ENCODE data around the gene SBSN. TPM values are rescaled to one million over a fixed set of nuclear protein-coding genes. Genes with fewer than 3 reads are reported as not detected.

SBSN gene
- polyA plus RNA-seq, 3 donors: 0.15 to 1.5 TPM; not detected in 1

DNA sequence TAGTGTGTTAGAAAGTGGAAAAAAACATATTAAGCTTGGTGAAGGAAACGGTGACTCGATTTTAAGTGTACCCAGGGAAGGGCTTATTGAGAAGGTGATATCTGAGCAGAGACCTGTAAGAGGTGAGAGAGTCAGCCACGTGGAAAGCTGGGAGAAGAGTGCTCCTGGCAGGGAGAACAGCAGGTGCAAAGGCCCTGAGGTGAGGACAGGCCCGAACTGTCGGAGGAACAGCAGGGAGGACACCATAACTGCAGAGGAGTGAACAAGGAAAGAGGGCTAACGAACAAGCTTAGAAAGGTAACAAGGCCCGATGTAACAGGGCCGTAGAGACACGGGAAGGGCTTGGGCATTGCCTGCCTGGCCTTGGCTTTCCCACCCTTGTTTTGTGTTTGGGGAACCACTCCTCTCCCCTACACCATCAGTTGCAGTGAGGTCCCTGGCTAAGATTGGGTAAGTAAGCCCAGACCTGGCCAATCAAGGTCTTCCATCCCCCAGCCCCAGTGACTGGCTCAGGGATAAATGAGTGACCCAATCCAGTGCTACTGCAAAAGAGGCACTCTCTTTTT lies 28.0 kb upstream of the SBSN start:
- 84 to 90% (median 85%) methylated on average over 9 of the region's 9 CpGs for WGBS, 3 donors

DNA sequence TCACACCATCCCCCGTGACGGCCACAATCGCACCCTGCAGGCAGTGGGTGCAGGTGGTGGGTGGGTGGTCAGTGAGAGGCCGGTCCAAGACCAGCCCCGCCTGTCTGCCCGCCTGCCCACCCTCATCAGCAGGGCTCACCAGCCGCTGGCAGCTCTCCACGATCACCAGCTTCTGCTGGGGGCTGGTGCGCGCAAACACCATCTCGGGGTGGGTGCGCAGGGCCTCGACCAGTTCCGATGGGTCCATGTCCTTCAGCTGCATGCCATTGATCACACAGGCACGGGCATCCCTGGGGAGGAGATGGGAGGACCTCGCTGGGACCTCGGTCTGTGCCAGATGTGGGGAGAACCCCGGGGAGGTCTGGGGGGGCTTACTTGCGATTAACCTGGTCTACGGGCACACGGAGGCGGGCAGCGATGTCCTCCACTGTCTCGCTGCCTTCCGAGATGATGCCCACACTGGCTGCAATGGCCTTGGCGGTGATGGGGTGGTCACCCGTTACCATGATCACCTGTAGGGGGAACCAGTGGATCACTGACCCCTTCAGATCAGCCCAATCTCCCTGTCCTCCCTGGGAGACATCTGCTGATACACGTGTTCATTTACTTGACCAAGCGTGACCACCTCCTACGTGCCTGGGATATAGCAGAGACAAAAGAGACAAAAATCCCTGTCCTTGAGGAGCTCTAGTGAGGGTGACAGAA lies 27.3 kb upstream of the SBSN start:
- no peak overlapping the region for H3K27ac ChIP-seq (ENCODE audit: low read depth, low read length)
- 69 to 76% (median 73%) methylated on average over 28 to 30 of the region's 30 CpGs for WGBS, 3 donors

More for the DNA sequence above, 28.0 kb upstream of the SBSN start:
- H3K27ac ChIP-seq (ENCODE audit: low read depth, low read length): no peak overlapping the region

DNA sequence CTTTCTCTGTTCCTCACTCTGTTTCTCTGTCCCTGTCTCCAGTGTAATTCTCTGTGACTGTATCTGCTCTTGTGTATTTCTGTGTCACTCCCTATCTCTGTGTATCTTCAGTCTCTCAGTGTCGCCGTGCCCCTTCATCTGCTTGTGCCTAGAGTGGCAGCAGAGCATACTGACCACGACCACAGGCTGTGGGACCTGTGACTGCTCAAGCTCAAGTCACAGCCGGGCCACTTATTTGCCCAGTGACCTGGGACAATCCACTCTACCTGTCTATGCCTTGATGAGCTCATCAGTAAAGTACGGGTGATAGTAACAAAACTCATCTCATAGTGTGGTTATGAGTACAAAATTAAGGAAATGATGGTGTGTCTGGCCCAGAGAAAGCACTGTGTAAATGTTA lies 26.0 kb upstream of the SBSN start:
- WGBS, 3 donors: 74 to 78% (median 74%) methylated on average over 5 of the region's 5 CpGs

DNA sequence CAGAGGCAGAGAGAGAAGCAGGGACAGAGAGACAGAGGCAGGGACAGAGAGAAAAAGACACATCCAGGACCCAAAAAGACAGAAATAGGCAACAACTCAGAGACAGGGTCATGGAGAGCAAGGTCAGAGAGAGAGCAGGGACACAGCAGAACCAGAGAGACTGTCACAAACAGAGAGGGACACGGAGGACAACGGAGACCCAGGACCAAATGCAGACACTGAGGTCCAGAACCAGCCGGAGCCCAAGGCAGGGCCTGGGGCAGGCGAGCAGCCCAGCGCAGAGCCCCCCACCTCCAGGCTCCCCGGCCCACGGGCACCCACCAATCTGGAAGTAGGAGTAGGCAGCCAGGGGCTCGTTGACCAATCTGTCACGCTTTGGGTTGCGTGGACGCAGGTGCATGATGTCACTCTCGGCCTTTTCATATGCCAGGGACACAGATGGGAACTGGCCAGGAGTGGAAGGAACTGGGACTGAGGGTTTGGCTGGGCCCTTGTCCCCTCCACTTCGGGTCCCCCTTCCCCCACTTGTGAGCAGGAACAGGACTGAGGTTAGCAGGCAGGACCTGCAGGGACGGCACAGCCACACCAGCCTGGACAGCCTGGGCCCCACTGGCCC lies 25.4 kb upstream of the SBSN start:
- no peak overlapping the region for H3K27ac ChIP-seq (ENCODE audit: low read depth, low read length)
- WGBS, 3 donors: 69 to 76% (median 70%) methylated on average over 12 to 14 of the region's 14 CpGs

More for the DNA sequence above, 26.0 kb upstream of the SBSN start:
- no peak overlapping the region for H3K27ac ChIP-seq (ENCODE audit: low read depth, low read length)

DNA sequence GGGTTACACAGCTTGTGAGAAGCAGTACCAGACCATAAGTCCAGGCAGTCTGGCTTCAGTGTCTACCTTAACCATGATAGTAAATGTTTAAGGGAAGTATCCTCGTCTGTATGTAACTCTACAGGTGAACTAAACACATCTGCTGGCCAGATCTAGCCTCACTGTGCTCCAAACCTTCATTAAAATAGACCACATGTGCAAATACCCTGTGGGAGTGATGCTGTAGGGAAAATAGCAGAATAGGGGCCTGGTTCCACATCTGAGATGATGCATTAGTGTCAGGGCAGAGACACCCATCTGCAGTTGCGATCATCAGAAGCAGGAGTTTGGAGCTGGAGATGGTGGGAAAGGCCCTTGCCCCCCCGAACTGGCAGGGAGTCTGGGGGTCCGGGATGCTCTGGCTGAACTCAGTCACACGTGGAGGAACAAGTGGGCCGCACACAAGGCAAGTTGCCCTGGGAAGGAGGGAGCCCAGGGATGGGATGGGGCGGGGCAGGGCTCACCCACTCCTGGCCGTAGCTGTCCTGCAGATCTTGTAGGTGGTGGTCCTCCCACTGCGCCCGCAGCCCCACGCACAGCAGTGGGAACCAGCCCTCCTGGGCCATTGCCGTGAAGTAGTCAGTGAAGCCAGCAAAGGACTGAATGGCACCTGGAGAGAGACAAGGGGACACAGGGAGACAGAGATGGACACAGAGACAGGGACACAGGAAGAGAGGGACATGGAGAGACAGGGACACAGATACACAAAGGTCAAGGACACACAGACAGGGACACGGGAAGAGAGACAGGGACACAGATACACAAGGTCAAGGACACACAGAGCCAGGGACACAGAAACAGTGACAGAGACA lies 24.6 kb upstream of the SBSN start:
- H3K27ac ChIP-seq (ENCODE audit: low read depth, low read length): no peak overlapping the region
- 76 to 77% (median 77%) methylated on average over 13 of the region's 13 CpGs for WGBS, 3 donors

DNA sequence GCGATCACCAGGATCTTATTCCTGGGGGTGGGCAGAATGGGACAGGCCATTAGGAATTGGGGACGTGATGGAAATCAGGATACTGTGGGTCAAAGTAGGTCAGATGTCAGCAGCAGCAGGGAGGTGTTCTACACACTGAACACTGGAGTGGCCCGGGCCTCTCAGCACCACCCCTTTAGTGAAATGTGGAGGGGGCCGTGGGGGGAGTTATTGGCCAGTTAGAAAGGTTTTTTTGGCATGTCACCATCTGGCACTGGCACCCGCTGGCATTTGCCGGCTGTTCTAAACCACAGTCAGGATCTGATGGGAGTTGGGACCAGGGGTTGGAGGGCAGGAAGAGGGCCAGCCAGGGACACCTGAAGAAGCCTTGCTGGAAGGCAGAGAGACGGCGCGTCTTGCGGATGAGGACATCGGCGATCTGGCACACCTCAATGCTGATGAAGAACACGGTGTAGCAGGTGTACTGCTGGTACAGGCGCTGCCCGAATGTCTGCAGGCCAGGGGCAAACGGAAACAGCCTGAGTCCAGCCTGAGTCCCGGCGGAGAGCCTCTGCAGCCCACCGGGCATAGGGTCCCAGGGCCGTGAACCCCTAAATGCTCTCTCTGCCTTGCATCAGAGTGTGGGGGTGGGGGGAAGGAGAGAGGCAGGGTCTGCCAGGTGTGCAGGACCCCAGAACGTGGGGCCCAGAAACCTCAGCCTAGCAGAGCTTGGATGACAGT lies 23.1 kb upstream of the SBSN start:
- H3K27ac ChIP-seq (ENCODE audit: low read depth, low read length): no peak overlapping the region
- 78 to 86% (median 82%) methylated on average over 21 of the region's 21 CpGs for WGBS, 3 donors

DNA sequence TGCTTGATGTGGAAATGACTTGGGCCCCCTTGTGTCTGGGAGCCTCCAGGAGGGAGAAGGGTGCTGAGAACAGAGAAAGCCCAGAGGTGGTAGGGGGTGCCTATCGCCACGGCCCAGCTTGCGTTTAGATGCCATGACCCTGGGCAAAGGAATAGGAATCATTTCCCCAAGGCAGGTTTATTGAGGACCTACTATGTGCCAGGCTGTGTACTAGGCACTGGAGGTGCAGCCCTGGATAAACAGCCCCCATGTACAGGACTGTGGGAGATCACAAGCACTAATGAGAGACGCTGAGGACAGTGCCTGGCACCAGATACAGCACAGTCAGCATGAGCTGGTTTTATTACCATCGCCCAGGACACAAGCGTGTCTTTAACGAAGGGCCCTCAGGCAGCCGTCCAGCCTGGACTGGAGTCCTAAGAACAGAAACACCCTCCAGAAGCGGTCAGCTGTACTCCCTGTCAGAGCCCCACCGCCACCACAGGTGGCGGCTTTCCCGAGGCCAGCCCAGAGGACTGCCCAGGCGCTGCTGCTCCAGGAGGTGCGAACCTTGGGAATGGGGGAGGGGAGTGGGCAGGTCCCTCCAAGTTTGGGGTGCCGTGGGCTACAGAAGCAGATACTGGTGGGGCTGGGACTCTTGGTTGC lies 21.9 kb upstream of the SBSN start:
- no peak overlapping the region for H3K27ac ChIP-seq (ENCODE audit: low read depth, low read length)
- WGBS, 3 donors: 36 to 91% (median 88%) methylated on average over 15 of the region's 15 CpGs

DNA sequence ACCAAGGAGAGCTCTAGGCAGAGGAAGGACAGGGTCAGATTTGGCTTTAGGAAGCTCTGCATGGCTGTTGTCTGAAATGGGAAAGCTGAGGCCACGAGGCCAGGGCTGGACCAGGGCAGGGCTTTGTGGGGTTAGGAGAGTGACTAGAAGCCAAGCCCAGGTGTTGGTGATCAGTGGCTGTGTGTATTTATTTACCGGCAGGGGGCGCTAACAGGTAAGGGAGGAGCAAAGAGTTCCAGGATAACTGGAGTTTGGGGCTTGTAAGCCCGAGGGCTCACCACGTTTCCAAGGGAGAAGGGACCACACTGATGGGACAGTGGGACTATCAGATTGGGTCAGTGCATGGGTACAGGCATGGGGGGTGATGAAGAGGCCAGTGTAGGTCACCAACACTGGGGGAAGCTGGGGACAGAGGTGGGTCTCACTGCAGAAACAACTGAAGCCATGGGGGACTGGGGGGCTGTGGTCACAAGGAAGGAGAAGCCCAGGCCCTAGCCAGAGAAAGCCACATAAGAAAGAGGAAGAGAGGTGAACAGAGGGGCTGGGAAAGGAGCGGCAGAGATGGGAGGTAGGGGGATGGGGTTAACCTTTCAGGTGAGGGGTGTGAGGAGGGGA lies 21.2 kb upstream of the SBSN start:
- WGBS, 3 donors: 12 to 23% (median 22%) methylated on average over 6 of the region's 6 CpGs
- no peak overlapping the region for H3K27ac ChIP-seq (ENCODE audit: low read depth, low read length)

DNA sequence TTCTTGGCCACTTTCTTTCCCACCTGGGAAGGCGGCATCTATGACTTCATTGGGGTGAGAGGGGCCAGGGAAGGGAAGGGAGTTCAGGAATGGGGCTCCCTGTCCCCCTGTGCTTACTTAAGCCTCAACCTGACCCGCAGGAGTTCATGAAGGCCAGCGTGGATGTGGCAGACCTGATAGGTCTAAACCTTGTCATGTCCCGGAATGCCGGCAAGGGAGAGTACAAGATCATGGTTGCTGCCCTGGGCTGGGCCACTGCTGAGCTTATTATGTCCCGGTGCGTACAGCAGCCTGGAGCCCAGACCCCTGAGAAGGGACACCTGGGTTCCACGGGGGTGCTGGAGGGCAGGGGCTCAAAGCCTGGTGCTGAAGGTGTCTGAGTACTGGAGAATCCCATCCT lies 18.4 kb upstream of the SBSN start:
- 59 to 92% (median 86%) methylated on average over 8 of the region's 8 CpGs for WGBS, 3 donors
- H3K27ac ChIP-seq (ENCODE audit: low read depth, low read length): no peak overlapping the region

DNA sequence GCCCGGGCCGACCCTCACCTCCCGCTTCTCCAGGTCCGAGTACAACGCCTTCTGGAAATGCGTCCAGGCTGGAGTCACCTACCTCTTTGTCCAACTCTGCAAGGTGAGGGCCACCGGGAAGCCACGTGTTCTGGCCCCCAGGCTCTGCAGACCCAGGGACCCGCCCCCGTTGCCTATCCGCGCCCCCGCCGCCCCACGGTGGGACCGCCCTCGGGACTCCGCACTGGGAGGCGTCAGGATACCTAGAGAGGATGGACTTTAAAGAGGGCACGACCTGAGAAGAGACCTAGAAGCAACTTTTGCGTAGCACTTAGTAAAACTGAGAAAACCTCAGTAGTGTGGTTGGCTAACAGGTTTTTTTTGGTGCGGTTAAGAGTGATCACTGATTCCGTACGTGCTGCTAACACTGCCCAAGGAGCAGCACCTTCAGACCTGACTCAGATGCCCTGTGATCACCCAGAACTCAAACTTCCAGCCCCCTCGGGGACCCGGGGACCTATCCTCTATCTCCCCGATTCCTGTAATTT lies 17.8 kb upstream of the SBSN start:
- no peak overlapping the region for H3K27ac ChIP-seq (ENCODE audit: low read depth, low read length)
- WGBS, 3 donors: 1 to 5% (median 2%) methylated on average over 23 to 27 of the region's 27 CpGs

DNA sequence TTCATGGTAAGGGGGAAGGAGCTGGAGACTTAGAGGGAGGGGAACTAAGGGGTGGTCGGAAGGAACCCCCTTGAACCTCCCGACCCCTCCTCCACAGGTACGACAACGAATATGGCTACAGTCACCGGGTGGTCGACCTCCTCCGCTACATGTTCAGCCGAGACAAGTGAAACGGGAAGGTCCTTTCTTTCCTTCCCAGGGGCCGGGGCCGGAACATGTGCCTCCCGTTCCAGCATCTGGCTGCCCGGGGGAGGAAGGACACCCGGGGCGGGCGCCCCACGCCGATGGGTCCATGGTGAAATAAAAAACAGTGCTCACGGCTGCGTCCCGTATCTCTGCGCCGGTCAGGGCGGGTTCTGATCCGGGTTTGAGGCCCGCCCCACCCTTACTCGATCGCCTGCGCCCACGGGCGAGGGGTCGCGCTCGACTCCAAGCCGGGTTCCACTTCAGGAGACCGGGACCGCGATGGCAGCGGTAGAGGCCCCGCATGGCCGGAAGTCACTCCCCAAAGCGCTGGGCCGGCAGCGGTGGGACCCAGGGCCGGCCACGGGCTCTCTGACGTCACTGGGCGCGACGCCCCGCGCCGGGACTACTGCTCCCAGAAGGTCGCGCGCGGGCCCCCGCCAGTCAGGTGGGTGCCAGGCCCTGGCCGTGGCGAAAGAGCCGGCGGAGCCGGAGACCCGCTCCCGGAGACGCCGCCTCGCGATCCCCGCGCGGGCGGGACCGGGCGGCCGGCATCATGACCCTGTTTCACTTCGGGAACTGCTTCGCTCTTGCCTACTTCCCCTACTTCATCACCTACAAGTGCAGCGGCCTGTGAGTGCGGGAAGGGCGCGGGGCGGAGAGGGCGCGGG lies 17.1 kb upstream of the SBSN start, which contains the start of gene TMEM147:
Gene TMEM147, plus strand, starts transcription at position 626 of the 854 bp plus-strand sequence. Its CDS starts 114 bp downstream, at position 740.
- no peak within 1 kb of the TSS for H3K27ac ChIP-seq (ENCODE audit: low read depth, low read length)
- 0 to 1% (median 1%) methylated on average over 74 to 85 of the region's 85 CpGs for WGBS, 3 donors

DNA sequence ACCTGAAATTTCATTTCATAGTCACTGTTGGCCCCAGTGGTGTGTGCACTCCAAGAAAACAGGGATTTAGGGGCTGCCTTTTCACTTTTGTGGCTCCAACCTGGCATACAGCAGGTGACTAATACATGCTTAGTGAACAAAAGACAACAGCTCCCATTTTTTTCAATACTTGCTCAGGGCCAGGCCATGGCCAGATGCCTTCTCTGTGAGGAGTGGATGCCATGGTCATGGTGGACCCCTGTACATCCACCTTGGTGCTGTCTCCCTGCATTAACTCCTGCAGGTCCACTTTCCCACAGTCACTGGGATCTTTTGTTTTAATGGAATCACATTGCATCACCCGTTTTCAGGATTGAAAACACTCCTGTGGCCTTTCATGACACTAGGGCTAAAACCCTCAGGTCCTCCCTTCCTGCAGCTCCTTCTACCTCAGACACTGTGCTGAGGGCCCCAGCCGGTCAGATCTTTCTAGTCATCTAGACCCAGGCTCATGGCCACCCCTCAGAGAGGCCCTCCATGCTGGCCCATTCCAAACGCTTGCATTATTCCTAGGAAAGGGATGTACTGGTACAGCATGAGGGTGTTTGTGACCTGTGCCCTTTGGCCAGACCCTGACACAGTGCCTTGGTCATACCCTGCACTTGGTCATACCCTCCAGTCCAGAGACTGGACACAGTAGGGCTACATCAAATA lies 16.1 kb upstream of the SBSN start:
- 80 to 83% (median 82%) methylated on average over 3 of the region's 3 CpGs for WGBS, 3 donors
- no peak overlapping the region for H3K27ac ChIP-seq (ENCODE audit: low read depth, low read length)

DNA sequence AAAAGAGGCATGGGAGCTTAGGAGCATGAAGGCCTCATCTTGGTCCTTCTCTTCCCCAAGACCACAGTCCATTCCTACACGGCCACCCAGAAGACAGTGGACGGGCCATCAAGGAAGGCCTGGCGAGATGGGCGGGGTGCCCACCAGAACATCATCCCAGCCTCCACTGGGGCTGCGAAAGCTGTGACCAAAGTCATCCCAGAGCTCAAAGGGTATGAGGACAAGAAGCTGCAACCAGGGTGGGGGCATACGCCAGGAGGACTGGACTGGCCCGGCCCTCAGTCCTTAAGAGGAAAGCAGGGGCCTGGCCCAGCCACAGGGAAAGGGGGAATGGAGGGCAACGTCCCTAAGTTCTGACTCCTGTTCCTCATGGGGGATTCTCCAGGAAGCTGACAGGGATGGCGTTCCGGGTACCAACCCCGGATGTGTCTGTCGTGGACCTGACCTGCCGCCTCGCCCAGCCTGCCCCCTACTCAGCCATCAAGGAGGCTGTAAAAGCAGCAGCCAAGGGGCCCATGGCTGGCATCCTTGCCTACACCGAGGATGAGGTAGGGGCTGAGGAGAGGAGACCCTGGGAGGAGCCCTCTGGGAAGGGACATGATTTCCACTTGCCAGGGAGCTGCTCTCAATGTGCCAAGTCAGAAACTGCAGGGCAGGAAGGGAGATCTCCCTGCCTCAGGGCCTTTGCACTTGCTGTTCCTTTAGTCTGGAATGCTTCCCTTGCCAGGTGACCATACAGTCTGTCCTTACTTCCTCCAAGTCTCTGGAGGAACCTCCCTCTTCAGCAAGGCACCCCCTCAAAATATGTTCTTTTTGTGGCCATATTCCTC lies 15.4 kb upstream of the SBSN start:
- no peak overlapping the region for H3K27ac ChIP-seq (ENCODE audit: low read depth, low read length)
- 95 to 99% (median 97%) methylated on average over 15 of the region's 15 CpGs for WGBS, 3 donors

DNA sequence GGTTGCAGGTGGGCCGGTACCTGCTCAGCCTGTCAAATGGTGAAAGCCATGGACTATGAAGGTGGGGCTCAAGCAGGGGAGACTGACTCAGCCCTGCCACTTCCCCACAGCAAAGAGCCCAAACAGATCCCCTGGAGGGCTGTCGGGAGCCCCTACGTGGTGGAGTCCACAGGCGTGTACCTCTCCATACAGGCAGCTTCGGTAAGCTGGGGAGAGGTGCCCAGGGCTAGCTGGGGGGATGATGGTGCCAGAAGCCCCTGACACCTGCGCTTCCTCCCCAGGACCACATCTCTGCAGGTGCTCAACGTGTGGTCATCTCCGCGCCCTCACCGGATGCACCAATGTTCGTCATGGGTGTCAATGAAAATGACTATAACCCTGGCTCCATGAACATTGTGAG lies 14.1 kb upstream of the SBSN start:
- H3K27ac ChIP-seq (ENCODE audit: low read depth, low read length): no peak overlapping the region
- WGBS, 3 donors: 94 to 96% (median 94%) methylated on average over 11 of the region's 11 CpGs

DNA sequence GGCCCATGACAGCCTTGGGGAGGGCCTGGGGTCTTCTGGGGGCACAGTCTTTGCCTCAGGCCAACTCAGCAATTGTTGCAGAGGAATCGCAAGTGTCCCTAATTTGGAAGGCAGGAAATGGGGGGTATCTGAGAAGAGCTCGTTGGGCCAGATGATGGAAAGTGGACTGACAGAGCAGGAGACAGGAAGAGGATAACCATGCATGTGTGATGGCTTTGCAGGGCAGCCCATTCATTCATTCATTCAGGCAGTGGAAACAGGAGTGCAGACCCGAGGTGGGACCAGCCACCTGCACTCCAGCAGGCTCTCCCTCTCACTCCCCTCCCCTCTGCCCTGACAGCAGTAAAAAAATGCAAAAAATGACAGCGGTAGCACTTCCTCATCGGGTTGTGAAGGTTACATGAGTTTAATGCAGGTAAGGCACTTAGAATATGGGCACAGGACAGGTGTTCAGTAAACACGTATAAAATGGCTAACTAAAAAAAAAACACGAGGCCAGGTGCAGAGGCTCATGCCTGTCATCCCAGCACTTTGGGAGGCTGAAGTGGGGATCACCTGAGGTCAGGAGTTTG lies 12.3 kb upstream of the SBSN start:
- 69 to 74% (median 71%) methylated on average over 7 of the region's 7 CpGs for WGBS, 3 donors
- H3K27ac ChIP-seq (ENCODE audit: low read depth, low read length): no peak overlapping the region

All from adipose tissue (tissue), 3 donors.